CD14-positive monocyte (primary cell): Measurements from ENCODE around the gene RAB27B. TPM values are rescaled to one million over a fixed set of nuclear protein-coding genes. Genes with fewer than 3 reads are reported as not detected.
"Not testable (repeated sequence)": the region's sequence is repeated elsewhere in the genome, so short reads cannot be mapped to it uniquely, and the experiment has no call there.

Experiments used
- DNase-seq, 3 donors: peaks; one replicate each; pipeline ENCODE4 v3.0.0-alpha.2; 2011 to 2022
- H2AFZ ChIP-seq: 2 replicates; pipeline ENCODE4 v1.6.0; 2012; ENCODE audit warnings: mild to moderate bottlenecking, low read depth, low read length, inconsistent platforms; ENCODE audit not compliant: insufficient read depth, poor library complexity, severe bottlenecking
- H3K27ac ChIP-seq, 2 donors: 1 replicate in 1 of 2; 2 replicates in 1 of 2; pipeline ENCODE4 v1.5.1; 2012 to 2013; ENCODE audit warnings: low read length in 2 of 2, control low read depth in 1 of 2, inconsistent platforms in 1 of 2, low read depth in 1 of 2, mild to moderate bottlenecking in 1 of 2
- H3K27me3 ChIP-seq, 2 donors: one replicate each; pipeline versions ENCODE4 v1.6.0 to v1.6.1; 2011 to 2013; ENCODE audit warnings: low read length in 2 of 2; ENCODE audit not compliant: control insufficient read depth in 2 of 2, insufficient read depth in 2 of 2
- H3K36me3 ChIP-seq, 2 donors: replicated peaks in 1 of 2; 1 replicate in 1 of 2; 2 replicates in 1 of 2; pipeline versions ENCODE4 v1.5.1 to v1.6.1; 2012 to 2013; ENCODE audit warnings: low read length in 2 of 2, control low read depth in 1 of 2, inconsistent platforms in 1 of 2, mild to moderate bottlenecking in 1 of 2; ENCODE audit not compliant: insufficient read depth in 2 of 2, control insufficient read depth in 1 of 2
- H3K4me1 ChIP-seq, 2 donors: 1 replicate in 1 of 2; 2 replicates in 1 of 2; pipeline versions ENCODE4 v1.5.1 to v1.6.1; 2012 to 2013; ENCODE audit warnings: low read length in 2 of 2, control low read depth in 1 of 2, inconsistent platforms in 1 of 2, mild to moderate bottlenecking in 1 of 2, moderate library complexity in 1 of 2; ENCODE audit not compliant: insufficient read depth in 2 of 2, control insufficient read depth in 1 of 2
- H3K4me2 ChIP-seq: replicated peaks from 2 replicates; pipeline ENCODE3; 2012; ENCODE audit warnings: low read length, moderate library complexity, mild to moderate bottlenecking; ENCODE audit not compliant: poor library complexity, severe bottlenecking; ENCODE audit errors: extremely low read depth
- H3K4me3 ChIP-seq, 3 experiments: fragments of 200-600 bp in 1 of 3; sonication (generic) in 1 of 3; replicated peaks in 1 of 3; 1 replicate in 2 of 3; 2 replicates in 1 of 3; pipeline ENCODE4 v1.5.1; 2011 to 2013; ENCODE audit warnings: low read length in 3 of 3, mild to moderate bottlenecking in 3 of 3, control low read depth in 2 of 3, low read depth in 2 of 3, inconsistent platforms in 1 of 3, moderate library complexity in 1 of 3
- H3K79me2 ChIP-seq: 2 replicates; pipeline ENCODE4 v1.6.0; 2012; ENCODE audit warnings: mild to moderate bottlenecking, control low read depth, inconsistent platforms, low read length, moderate library complexity; ENCODE audit not compliant: insufficient read depth
- H3K9ac ChIP-seq: 2 replicates; pipeline ENCODE4 v1.6.0; 2017; ENCODE audit warnings: low read length, mild to moderate bottlenecking; ENCODE audit not compliant: insufficient read depth, poor library complexity, severe bottlenecking
- H3K9me3 ChIP-seq, 2 donors: replicated peaks in 1 of 2; 1 replicate in 1 of 2; 2 replicates in 1 of 2; pipeline versions ENCODE4 v1.5.1 to v1.6.1; 2012 to 2013; ENCODE audit warnings: low read length in 2 of 2, control low read depth in 1 of 2; ENCODE audit not compliant: control insufficient read depth in 1 of 2, insufficient read depth in 1 of 2
- H4K20me1 ChIP-seq: 2 replicates; pipeline ENCODE4 v1.6.0; 2012; ENCODE audit warnings: mild to moderate bottlenecking, low read length, control low read depth, moderate library complexity; ENCODE audit not compliant: insufficient read depth
- H3K27ac Mint-ChIP-seq, 7 donors: one replicate each; pipeline ENCODE4 v1.8.0; 2020; ENCODE audit warnings: mild to moderate bottlenecking in 7 of 7, mixed read lengths in 7 of 7, moderate library complexity in 6 of 7, inconsistent platforms in 2 of 7
- H3K27me3 Mint-ChIP-seq, 3 donors: one replicate each; pipeline ENCODE4 v1.8.0; 2021 to 2022; ENCODE audit warnings: low read depth in 3 of 3, mild to moderate bottlenecking in 3 of 3, mixed read lengths in 3 of 3, moderate library complexity in 3 of 3, inconsistent platforms in 1 of 3
- H3K36me3 Mint-ChIP-seq, 2 donors: one replicate each; pipeline ENCODE4 v1.8.0; 2020; ENCODE audit warnings: mixed read lengths in 2 of 2, inconsistent platforms in 1 of 2, mild to moderate bottlenecking in 1 of 2
- H3K4me1 Mint-ChIP-seq: one replicate; pipeline ENCODE4 v1.8.0; 2020; ENCODE audit warnings: mild to moderate bottlenecking, mixed read lengths
- H3K4me3 Mint-ChIP-seq, 2 donors: one replicate each; pipeline ENCODE4 v1.8.0; 2020; ENCODE audit warnings: mild to moderate bottlenecking in 2 of 2, mixed read lengths in 2 of 2, moderate library complexity in 1 of 2
- H3K9me3 Mint-ChIP-seq, 7 donors: one replicate each; pipeline ENCODE4 v1.8.0; 2020 to 2022; ENCODE audit warnings: mixed read lengths in 7 of 7, mild to moderate bottlenecking in 6 of 7, moderate library complexity in 6 of 7, inconsistent platforms in 2 of 7
- CTCF ChIP-seq: fragments of 200-600 bp; IDR thresholded peaks from one replicate; pipeline ENCODE4 v1.8.0; 2022; ENCODE audit warnings: antibody characterized with exemption, mild to moderate bottlenecking
- WGBS: methylation state at CpG from one replicate; pipeline ENCODE4 v1.1.5; 2013; ENCODE audit warnings: missing lambda C conversion rate; ENCODE audit not compliant: insufficient coverage; 5-methylcytosine and 5-hydroxymethylcytosine counted together
- intact Hi-C, 2 donors: fragments of 100-400 bp; cut with micrococcal nuclease; formaldehyde crosslinking; loops; one replicate each; pipeline versions ENCODE4 v1.15.0 to v1.15.1; 2023
- polyA plus RNA-seq, 3 donors: library from polyadenylated mRNA; depleted of rRNA in 1 of 3; unstranded in 2 of 3; stranded (reverse) in 1 of 3; fragments of 300-500 nt in 2 of 3; fragments of >200 nt in 1 of 3; fragmentation: Illumina TruSeq in 2 of 3; gene quantifications; 1 replicate in 2 of 3; 2 replicates in 1 of 3; pipeline ENCODE4 v1.2.3, GENCODE V29; 2012 to 2021

Gene RAB27B
- polyA plus RNA-seq, 3 donors: 0.11 to 0.13 TPM; not detected in 1

DNA sequence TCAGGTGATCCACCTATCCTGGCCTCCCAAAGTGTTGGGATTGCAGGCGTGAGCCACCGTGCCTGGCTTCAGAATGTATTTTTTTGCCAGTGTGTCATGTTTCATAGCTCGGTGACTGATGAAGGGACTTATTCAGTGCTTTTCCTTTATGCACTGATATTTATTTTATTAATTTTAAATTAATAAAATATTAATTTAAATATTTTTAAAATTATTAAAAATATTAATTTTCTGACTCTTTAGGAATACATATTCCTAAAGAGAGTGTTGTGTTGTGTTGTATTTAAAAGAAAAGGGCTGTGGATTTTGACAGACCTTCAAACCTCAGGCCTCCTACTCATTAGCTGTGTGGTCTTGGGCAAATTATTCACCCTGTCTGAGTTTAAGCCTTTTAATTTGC is 22.3 kb downstream of the RAB27B start:
- WGBS: no CpG with 5 or more reads among the region's 3 CpGs

DNA sequence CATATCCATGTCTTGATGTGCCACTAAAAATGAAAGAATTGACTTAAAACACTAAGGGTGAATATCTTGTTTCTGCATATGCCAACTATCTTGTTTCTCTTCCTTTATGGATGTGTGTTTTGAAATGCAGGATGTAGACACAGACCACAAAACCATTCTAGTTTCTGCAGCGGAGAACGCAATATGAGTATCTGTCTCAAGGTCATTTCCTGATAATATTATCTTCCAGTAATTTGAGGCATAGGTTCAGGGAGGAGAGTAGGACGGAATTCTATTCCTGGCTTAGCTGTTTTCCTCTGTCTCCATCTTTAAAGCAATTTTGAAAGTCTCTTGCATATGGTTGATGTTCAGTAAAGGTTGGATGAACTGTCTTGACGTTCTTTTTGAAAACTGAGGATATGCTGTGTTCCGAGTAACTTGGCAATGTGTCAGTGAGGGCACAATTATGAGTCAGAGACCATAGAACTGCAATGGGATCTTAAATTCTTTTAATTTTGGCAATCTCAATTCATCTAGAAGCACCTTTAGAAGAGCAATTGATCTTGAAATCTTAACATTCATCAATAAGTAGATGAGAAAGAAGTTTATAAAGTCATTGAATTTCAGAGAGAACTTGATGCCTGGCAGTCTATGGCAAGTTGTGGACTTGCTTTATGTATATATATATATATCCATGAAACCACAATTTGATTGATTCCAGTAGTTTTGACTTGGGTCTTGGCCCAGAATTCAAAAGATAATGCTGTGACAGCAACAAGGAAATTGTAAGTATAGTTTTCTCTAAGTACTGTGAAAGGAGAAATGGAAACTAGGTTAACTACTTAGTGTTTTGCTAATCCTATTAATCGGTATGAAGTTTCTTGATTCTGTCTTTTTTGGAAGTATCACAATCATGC is 24.8 kb downstream of the RAB27B start:
- peak overlapping the region; percentile 37 for H3K4me2 ChIP-seq
- peak overlapping the region; percentile 14 for H2AFZ ChIP-seq
- peaks cover 6 to 14% of the 10 kb centered on the region in 2 donors for H3K4me1 ChIP-seq
- Mint-ChIP-seq H3K4me3 (peak overlapping the region in 1 of 2 donors; percentile 87), H3K36me3 (no peaks in the 10 kb centered on the region), H3K4me1 (peaks cover 28% of the 10 kb centered on the region), H3K27ac (no peak overlapping the region), H3K9me3 (no peaks in the 10 kb centered on the region), H3K27me3 (peaks cover 0 to 2% (median 0%) of the 10 kb centered on the region in 3 donors)
- H4K20me1 ChIP-seq: no peaks in the 10 kb centered on the region
- H3K36me3 ChIP-seq: no peaks in the 10 kb centered on the region
- no peak for TF ChIP-seq CTCF
- H3K9ac ChIP-seq: no peak overlapping the region
- H3K27me3 ChIP-seq: no peaks in the 10 kb centered on the region
- no peak for DNase-seq
- no peak overlapping the region for H3K4me3 ChIP-seq
- intact Hi-C loops: no loop called here
- no peak overlapping the region for H3K27ac ChIP-seq
- H3K79me2 ChIP-seq: no peaks in the 10 kb centered on the region
- no peaks in the 10 kb centered on the region for H3K9me3 ChIP-seq
- WGBS: no CpG with 5 or more reads among the region's 6 CpGs

More for the DNA sequence above, 22.3 kb downstream of the RAB27B start:
- Histone ChIP-seq H4K20me1 (no peaks in the 10 kb centered on the region), H3K27me3 (no peaks in the 10 kb centered on the region), H3K4me3 (no peak overlapping the region), H3K9me3 (no peaks in the 10 kb centered on the region), H3K4me2 (no peak overlapping the region), H3K79me2 (no peaks in the 10 kb centered on the region), H3K27ac (no peak overlapping the region), H3K36me3 (no peaks in the 10 kb centered on the region), H3K4me1 (peaks cover 6 to 14% of the 10 kb centered on the region in 2 donors), H2AFZ (no peak overlapping the region), H3K9ac (no peak overlapping the region)
- intact Hi-C loops: no loop called here
- peaks cover 0 to 2% (median 2%) of the 10 kb centered on the region in 3 donors for H3K27me3 Mint-ChIP-seq
- H3K9me3 Mint-ChIP-seq: peaks cover 0 to 4% (median 0%) of the 10 kb centered on the region in 7 donors
- H3K4me3 Mint-ChIP-seq: no peak overlapping the region
- TF ChIP-seq CTCF: no peak
- DNase-seq: no peak
- H3K4me1 Mint-ChIP-seq: peaks cover 23% of the 10 kb centered on the region
- peak overlapping the region in 1 of 7 donors; percentile 59 for H3K27ac Mint-ChIP-seq
- no peaks in the 10 kb centered on the region for H3K36me3 Mint-ChIP-seq

- H2AFZ ChIP-seq, H3K27me3 Mint-ChIP-seq, H4K20me1 ChIP-seq, H3K36me3 Mint-ChIP-seq, H3K9me3 Mint-ChIP-seq, H3K4me2 ChIP-seq, H3K79me2 ChIP-seq, H3K27me3 ChIP-seq, H3K27ac ChIP-seq, H3K9ac ChIP-seq, H3K4me3 ChIP-seq, H3K36me3 ChIP-seq, DNase-seq, H3K9me3 ChIP-seq, H3K27ac Mint-ChIP-seq, intact Hi-C loops, H3K4me3 Mint-ChIP-seq: not testable (repeated sequence)
- peaks cover 28% of the 10 kb centered on the region for H3K4me1 Mint-ChIP-seq
- 92% methylated on average over 2 of the region's 3 CpGs for WGBS
- peaks cover 6 to 14% of the 10 kb centered on the region in 2 donors for H3K4me1 ChIP-seq
Observed at GRCh38 chr18:54855050-54855449, 26.8 kb downstream of the RAB27B start.
